ENCODE data around the gene ACTN1. TPM values are rescaled to one million over a fixed set of nuclear protein-coding genes. Genes with fewer than 3 reads are reported as not detected.
A peak's percentile ranks its signal among the peaks of the same experiment; 100 is the strongest.

Gene ACTN1
- total and polyA plus RNA-seq, 2 experiments from 2014 or later, result 88.0 to 163 TPM

DNA sequence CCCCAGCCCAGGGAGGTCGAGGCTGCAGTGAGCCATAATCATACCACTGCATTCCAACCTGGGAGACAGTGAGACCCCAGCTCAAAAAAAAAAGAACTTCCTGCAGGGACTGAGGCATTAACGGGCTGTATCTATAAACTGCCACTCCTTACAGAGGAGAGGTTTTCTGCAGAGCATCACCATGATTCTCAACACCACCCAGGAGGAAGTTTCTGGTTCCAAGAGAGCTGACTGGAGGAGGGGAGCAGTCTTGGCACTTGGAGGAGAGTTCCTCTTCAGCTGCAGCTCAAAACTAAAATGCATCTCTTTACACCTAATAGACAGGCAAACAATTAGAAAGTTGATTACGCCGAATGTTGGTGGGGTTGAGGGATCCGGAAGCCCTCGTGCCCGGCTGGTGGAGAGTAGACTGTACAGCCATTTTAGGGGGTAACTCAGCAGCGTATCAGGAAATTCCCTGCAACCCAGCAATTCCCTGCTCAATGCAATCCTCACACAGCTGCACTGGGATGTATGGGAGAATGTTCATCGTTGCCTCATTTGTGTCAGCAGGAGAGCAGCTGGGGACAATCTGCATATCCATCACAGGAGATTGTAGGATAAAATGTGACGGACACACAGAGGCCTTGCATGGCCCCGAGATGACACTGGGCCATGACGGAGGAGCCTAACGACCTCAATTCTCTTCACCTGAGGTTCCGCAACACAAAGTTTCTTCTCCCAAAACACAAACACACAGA is 36.6 kb downstream of the ACTN1 start:
- Histone ChIP-seq H3K9me2 (replicated peaks; ENCODE audit: insufficient read depth) (no peaks in the 10 kb centered on the region), H4K20me1 (ENCODE audit: insufficient read depth, poor library complexity, severe bottlenecking) (peaks cover 9% of the 10 kb centered on the region), H3K36me3 (replicated peaks; ENCODE audit: insufficient read depth, low read depth) (no peaks in the 10 kb centered on the region), H3K4me2 (no peak overlapping the region), H3K27ac (no peak overlapping the region), H3K79me2 (peaks cover 82% of the 10 kb centered on the region), H3K4me3 (no peak overlapping the region), H3K9me3 (ENCODE audit: low read depth) (no peaks in the 10 kb centered on the region), H3K4me1 (ENCODE audit: insufficient read depth) (peaks cover 70% of the 10 kb centered on the region), H3K27me3 (no peaks in the 10 kb centered on the region), H2AFZ (no peak overlapping the region)
- no peak for DNase-seq (ENCODE audit: low spot score)
- TF ChIP-seq EZH2 (IDR thresholded peaks at IDR 0.05; ENCODE audit: borderline replicate concordance), result no peak
- TF ChIP-seq, protein P1, sequence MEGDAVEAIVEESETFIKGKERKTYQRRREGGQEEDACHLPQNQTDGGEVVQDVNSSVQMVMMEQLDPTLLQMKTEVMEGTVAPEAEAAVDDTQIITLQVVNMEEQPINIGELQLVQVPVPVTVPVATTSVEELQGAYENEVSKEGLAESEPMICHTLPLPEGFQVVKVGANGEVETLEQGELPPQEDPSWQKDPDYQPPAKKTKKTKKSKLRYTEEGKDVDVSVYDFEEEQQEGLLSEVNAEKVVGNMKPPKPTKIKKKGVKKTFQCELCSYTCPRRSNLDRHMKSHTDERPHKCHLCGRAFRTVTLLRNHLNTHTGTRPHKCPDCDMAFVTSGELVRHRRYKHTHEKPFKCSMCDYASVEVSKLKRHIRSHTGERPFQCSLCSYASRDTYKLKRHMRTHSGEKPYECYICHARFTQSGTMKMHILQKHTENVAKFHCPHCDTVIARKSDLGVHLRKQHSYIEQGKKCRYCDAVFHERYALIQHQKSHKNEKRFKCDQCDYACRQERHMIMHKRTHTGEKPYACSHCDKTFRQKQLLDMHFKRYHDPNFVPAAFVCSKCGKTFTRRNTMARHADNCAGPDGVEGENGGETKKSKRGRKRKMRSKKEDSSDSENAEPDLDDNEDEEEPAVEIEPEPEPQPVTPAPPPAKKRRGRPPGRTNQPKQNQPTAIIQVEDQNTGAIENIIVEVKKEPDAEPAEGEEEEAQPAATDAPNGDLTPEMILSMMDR (IDR thresholded peaks at IDR 0.05; ENCODE audit: poor library complexity), result no peak
- WGBS (ENCODE audit: low lambda C conversion rate, missing lambda C conversion rate), result 74% methylated on average over 14 of the region's 14 CpGs

DNA sequence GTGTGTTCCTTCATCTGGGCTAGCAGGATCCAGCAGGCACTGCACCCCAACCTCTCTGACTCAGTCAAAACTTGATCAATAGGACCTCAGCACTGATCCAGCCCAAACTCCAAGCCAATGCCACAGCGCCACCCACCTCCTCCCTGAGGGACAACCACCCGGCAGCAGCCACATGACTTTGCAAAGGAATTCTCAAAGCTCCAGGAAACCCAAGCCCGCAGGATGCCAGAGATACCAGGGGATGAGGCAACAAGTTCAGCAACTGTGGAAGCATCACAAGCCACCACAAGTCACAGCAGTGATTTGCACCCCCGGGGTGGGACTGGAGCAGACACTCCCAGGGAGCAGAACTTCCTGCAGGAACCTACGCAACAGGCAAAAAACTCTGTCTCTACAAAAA is 37.3 kb downstream of the ACTN1 start:
- Histone ChIP-seq H3K27me3 (no peaks in the 10 kb centered on the region), H2AFZ (no peak overlapping the region), H3K27ac (no peak overlapping the region), H3K36me3 (replicated peaks; ENCODE audit: insufficient read depth, low read depth) (no peaks in the 10 kb centered on the region), H3K9me3 (ENCODE audit: low read depth) (no peaks in the 10 kb centered on the region), H3K79me2 (peaks cover 82% of the 10 kb centered on the region), H3K4me3 (no peak overlapping the region), H3K4me2 (no peak overlapping the region), H4K20me1 (ENCODE audit: insufficient read depth, poor library complexity, severe bottlenecking) (peaks cover 5% of the 10 kb centered on the region), H3K4me1 (ENCODE audit: insufficient read depth) (peaks cover 71% of the 10 kb centered on the region), H3K9me2 (replicated peaks; ENCODE audit: insufficient read depth) (no peaks in the 10 kb centered on the region)
- peak; percentile 57 for DNase-seq (ENCODE audit: low spot score)
- TF ChIP-seq, protein P1 (IDR thresholded peaks at IDR 0.05; ENCODE audit: poor library complexity), result peak; percentile 28
- no peak for TF ChIP-seq EZH2 (IDR thresholded peaks at IDR 0.05; ENCODE audit: borderline replicate concordance)
- WGBS (ENCODE audit: low lambda C conversion rate, missing lambda C conversion rate), result 56% methylated on average over 5 of the region's 5 CpGs

DNA sequence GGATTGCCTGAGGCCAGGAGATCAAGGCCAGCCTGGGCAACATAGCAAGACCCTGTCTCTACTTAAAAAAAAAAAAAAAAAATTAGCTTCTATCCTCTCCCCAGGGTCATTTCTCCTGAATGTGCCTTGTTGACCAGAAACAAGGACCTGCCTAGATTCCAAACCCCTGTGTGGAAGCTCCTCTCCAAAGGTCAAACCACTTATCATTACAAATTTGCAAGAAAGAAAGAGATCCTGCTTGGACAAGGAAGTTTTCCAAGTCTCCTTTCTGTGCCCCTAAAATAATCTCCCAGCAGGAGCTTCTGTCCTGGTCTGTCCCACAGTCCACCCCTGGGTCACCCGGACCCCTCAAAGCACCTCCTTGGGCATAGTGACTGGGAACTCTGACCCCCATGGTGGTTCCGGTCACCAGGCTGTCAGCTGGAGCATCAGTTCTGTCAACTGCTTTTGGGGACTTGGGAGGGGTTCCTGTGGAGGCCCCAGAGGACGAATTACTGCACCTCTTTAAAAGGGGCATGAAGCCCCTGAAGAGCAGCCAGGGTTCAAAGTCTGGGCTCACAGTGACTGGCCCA is 38.4 kb downstream of the ACTN1 start:
- Histone ChIP-seq H3K79me2 (peaks cover 82% of the 10 kb centered on the region), H2AFZ (no peak overlapping the region), H3K36me3 (replicated peaks; ENCODE audit: insufficient read depth, low read depth) (no peaks in the 10 kb centered on the region), H4K20me1 (ENCODE audit: insufficient read depth, poor library complexity, severe bottlenecking) (peaks cover 3% of the 10 kb centered on the region), H3K27me3 (no peaks in the 10 kb centered on the region), H3K9me2 (replicated peaks; ENCODE audit: insufficient read depth) (no peaks in the 10 kb centered on the region), H3K27ac (peak overlapping the region; percentile 89), H3K4me3 (no peak overlapping the region), H3K9me3 (ENCODE audit: low read depth) (no peaks in the 10 kb centered on the region), H3K4me1 (ENCODE audit: insufficient read depth) (peaks cover 67% of the 10 kb centered on the region), H3K4me2 (no peak overlapping the region)
- TF ChIP-seq EZH2phosphoT487 (IDR thresholded peaks at IDR 0.05; ENCODE audit: low read depth, severe bottlenecking, unreplicated experiment) (no peak), EZH2 (IDR thresholded peaks at IDR 0.05; ENCODE audit: borderline replicate concordance) (no peak)
- TF ChIP-seq, protein P1 (IDR thresholded peaks at IDR 0.05; ENCODE audit: poor library complexity), result no peak
- WGBS (ENCODE audit: low lambda C conversion rate, missing lambda C conversion rate), result 95% methylated on average over 3 of the region's 3 CpGs
- no peak for DNase-seq (ENCODE audit: low spot score)

Measured in hepatocyte (in vitro differentiated cells).